Dendritic cell treated with granulocyte-macrophage colony-stimulating factor and Interleukin-4, amounts not matched to agents 40 ng/mL and 50 ng/mL, for 4 days (primary cell): ENCODE results near the gene LSM8.
"Not testable (repeated sequence)": the region's sequence is repeated elsewhere in the genome, so short reads cannot be mapped to it uniquely, and the experiment has no call there.

Source experiments
- H3K27ac Mint-ChIP-seq: one replicate; pipeline ENCODE4 v1.8.0; 2022; ENCODE audit warnings: mild to moderate bottlenecking, mixed read lengths
- H3K27me3 Mint-ChIP-seq: one replicate; pipeline ENCODE4 v1.8.0; 2022; ENCODE audit warnings: mild to moderate bottlenecking, mixed read lengths
- H3K36me3 Mint-ChIP-seq: one replicate; pipeline ENCODE4 v1.8.0; 2022; ENCODE audit warnings: low read depth, mixed read lengths
- H3K4me1 Mint-ChIP-seq: one replicate; pipeline ENCODE4 v1.8.0; 2022; ENCODE audit warnings: low read depth, mixed read lengths
- H3K4me3 Mint-ChIP-seq: one replicate; pipeline ENCODE4 v1.8.0; 2022; ENCODE audit warnings: mild to moderate bottlenecking, moderate library complexity, mixed read lengths
- H3K9me3 Mint-ChIP-seq: one replicate; pipeline ENCODE4 v1.8.0; 2022; ENCODE audit warnings: mixed read lengths
- intact Hi-C: fragments of 100-400 bp; cut with micrococcal nuclease; formaldehyde crosslinking; loops from one replicate; pipeline ENCODE4 v1.15.0; 2022

LSM8 gene

DNA sequence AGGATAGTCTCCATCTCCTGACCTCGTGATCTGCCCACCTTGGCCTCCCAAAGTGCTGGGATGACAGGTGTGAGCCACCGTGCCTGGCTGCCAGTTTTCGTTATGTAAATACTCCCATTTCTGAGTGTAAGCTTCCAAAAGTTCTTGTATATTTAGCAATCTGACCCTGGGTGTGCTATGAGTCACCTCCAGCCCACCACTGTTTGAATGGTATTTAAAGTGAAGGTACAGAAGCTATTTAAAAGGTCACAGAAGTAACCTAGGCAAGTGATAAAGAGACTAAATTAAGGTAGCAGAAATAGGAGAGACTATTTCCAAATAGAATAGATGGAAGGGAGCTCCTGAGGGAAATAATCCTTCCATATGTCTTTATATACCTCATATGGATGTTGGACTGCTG, 36.6 kb downstream of the LSM8 start:
- Mint-ChIP-seq H3K4me1 (no peaks in the 10 kb centered on the region), H3K36me3 (no peaks in the 10 kb centered on the region), H3K4me3 (no peak overlapping the region), H3K9me3 (no peaks in the 10 kb centered on the region), H3K27me3 (peaks cover 5% of the 10 kb centered on the region), H3K27ac (no peak overlapping the region)
- intact Hi-C loops = no loop called here

DNA sequence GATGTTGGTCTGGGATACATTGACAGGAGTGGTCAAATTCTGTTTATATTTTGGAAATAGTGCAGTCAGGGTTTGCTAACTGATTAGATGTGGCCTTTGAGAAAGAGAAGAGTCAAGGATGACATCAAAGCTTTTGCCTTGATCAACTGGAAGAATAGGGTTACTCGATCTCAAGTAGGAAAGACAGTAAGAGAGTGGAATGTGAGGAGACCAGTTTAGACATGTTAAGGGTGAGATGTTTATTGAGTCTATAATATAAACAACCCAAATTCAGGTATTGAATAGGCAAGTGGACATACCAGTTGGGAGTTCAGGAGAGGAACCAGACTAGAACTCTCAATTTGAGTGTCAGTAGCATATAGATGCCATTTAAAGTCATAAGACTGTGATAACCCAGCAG, 38.6 kb downstream of the LSM8 start:
- H3K27me3 Mint-ChIP-seq = peaks cover 3% of the 10 kb centered on the region
- intact Hi-C loops = no loop called here
- no peaks in the 10 kb centered on the region for H3K9me3 Mint-ChIP-seq
- no peak overlapping the region for H3K4me3 Mint-ChIP-seq
- no peaks in the 10 kb centered on the region for H3K36me3 Mint-ChIP-seq
- no peak overlapping the region for H3K27ac Mint-ChIP-seq
- H3K4me1 Mint-ChIP-seq = no peaks in the 10 kb centered on the region

DNA sequence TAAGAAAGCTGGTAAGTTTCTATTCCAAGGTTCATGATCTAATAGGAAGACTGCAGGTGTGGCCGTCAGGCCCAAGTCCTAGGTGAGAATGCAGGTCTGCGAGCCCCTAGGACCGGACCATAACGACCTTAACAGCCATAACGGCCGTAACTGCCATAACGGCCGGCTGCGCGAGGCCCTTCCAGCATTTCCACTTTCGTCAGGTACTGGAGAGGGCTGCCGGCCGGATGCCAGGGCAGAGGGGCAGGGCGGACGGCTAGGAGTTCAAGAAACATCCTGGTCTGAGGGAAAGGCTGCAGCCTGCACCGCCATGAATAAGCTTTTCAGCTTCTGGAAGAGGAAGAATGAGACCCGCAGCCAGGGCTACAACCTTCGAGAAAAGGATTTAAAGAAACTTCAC, 40.6 kb downstream of the LSM8 start, which contains the start of gene ANKRD7:
ANKRD7 (plus strand) TSS at position 184 of the 400 bp plus-strand sequence; CDS start at position 311, 127 bp downstream.
- no peaks in the 10 kb centered on the region for H3K4me1 Mint-ChIP-seq
- no peak within 1 kb of the TSS for H3K27ac Mint-ChIP-seq
- no peaks in the 10 kb centered on the region for H3K36me3 Mint-ChIP-seq
- intact Hi-C loops = no loop called here
- H3K4me3 Mint-ChIP-seq = no peak within 1 kb of the TSS
- peaks cover 1% of the 10 kb centered on the region for H3K27me3 Mint-ChIP-seq
- H3K9me3 Mint-ChIP-seq = no peaks in the 10 kb centered on the region

DNA sequence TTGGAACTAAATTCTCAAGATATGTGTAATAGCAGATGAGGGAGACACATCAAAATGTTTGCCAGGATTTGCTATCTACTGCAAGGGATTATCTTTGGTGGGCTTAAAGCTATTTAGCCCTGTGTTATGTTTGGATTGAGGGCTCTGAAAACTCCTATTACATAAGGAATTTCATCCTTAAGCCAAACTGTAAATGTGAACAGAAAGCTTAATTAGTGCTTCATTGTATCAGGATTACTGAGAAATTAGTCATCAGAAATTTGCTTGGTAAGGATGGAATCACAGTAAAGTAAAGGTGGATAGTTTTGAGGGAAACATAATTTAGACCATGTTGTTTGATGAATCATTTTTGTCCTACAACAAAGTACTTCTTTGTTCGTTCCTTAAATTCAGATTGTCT, 48.9 kb downstream of the LSM8 start:
- intact Hi-C loops = no loop called here
- H3K9me3 Mint-ChIP-seq = no peaks in the 10 kb centered on the region
- H3K4me3 Mint-ChIP-seq = no peak overlapping the region
- no peaks in the 10 kb centered on the region for H3K4me1 Mint-ChIP-seq
- no peak overlapping the region for H3K27ac Mint-ChIP-seq
- no peaks in the 10 kb centered on the region for H3K36me3 Mint-ChIP-seq
- peaks cover 2% of the 10 kb centered on the region for H3K27me3 Mint-ChIP-seq

DNA sequence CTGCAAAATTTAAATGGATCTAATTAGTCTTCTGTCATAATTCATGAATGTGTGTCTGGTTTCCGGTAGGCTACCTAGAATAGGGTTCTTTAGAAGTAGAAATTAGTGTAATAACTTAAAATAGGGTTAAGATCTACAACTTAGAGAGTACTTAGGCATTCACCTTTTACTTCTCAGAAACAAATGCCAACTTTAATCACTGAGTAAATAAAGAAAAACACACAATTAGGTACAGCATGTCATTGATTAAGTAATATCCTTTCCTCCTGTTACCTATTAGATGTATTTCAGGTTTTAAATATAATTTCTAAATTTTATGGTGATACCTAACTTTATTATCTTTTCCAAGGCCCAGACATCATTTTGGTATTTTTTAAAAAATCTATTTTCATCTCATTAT, 49.8 kb downstream of the LSM8 start:
- no peak overlapping the region for H3K4me3 Mint-ChIP-seq
- H3K27ac Mint-ChIP-seq = no peak overlapping the region
- peaks cover 2% of the 10 kb centered on the region for H3K27me3 Mint-ChIP-seq
- no peaks in the 10 kb centered on the region for H3K9me3 Mint-ChIP-seq
- intact Hi-C loops = no loop called here
- no peaks in the 10 kb centered on the region for H3K4me1 Mint-ChIP-seq
- H3K36me3 Mint-ChIP-seq = no peaks in the 10 kb centered on the region

DNA sequence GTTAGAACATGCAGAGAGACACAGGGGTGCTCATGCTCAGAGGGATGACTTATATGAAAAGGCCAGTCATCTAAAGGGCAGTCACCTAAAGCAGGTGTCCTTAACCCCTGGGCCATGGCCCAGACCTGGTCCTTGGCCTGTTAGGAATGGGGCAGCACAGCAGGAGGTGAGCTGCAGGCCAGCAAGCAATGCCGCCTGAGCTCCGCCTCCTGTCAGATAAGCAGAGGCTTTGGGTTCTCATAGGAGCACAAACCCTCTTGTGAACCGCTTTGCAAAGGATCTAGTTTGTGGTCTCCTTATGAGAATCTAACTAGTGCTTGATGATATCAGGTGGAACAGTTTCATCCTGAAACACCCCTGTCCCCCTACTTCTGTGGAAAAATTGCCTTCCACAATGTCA, 55.0 kb downstream of the LSM8 start:
- Mint-ChIP-seq H3K27me3 (no peaks in the 10 kb centered on the region), H3K4me3 (no peak overlapping the region), H3K27ac (no peak overlapping the region), H3K9me3 (no peaks in the 10 kb centered on the region), H3K36me3 (no peaks in the 10 kb centered on the region), H3K4me1 (no peaks in the 10 kb centered on the region)
- intact Hi-C loops = no loop called here

DNA sequence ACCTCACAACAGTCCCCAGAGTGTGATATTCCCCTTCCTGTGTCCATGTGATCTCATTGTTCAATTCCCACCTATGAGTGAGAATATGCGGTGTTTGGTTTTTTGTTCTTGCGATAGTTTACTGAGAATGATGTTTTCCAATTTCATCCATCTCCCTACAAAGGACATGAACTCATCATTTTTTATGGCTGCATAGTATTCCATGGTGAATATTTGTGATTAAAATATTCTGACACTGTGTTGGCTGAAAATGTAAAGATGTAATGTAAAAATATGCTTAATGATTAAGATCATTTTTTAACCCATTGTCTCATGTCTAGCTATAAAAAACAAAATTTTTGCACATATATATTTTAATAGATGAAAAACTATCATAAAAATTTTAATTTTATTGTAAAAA, 56.4 kb downstream of the LSM8 start:
- H3K27ac Mint-ChIP-seq, H3K4me3 Mint-ChIP-seq, H3K27me3 Mint-ChIP-seq, H3K4me1 Mint-ChIP-seq, H3K36me3 Mint-ChIP-seq, H3K9me3 Mint-ChIP-seq, intact Hi-C loops: not testable (repeated sequence)
